Umbilical cord (tissue), 2 donors: ENCODE results near the gene DBX2. TPM values are rescaled to one million over a fixed set of nuclear protein-coding genes. Genes with fewer than 3 reads are reported as not detected.
"Not testable (repeated sequence)": the region's sequence is repeated elsewhere in the genome, so short reads cannot be mapped to it uniquely, and the experiment has no call there.

Experiments used
- DNase-seq: peaks from one replicate; pipeline ENCODE4 v3.0.0-alpha.2; 2015; ENCODE audit warnings: low spot score
- total RNA-seq: library from RNA; depleted of rRNA; stranded (reverse); fragments of >200 nt; gene quantifications from one replicate; pipeline ENCODE4 v1.2.3, GENCODE V29; 2014; ENCODE audit warnings: low replicate concordance; ENCODE audit not compliant: insufficient read depth

Gene DBX2
- total RNA-seq, 1 donor from 2014 or later, result 6.3 TPM

DNA sequence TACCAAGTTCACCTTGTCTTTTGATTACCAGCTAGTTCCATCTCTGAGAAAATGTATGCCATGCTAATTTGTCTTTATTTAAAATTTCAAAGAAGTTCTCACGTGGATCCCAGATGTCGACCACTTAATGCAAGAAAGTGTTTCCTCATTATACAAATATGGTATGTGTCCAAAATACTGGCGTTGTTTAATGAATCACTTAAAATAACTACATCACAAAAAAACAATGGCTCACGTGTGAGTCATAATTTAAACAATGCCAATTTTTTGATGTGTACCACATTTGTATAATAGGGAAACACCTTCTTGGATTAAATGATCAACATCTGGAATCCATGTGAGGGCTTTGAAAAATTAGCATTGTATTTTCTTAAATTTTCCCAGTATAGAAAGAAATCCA lies 40.8 kb downstream of the DBX2 start:
- DNase-seq, result no peak

DNA sequence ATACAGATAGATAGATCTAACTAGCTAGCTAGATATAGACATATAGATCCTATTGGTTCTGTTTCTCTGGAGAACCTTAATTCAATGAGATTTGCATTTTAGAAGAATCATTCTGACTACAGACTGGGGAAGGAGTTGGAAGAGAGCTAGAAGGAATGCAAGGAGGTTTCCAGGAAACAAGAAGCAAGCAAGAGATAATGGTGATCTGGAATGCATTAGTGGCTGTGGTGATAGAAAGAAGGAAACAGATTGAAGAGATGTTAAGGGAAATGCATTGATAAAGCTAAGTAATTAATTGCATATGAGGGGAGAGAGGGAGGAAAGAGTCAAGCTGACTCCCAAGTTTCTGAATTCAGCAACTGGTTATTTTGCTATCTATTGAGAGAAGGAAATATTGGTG lies 42.7 kb downstream of the DBX2 start:
- DNase-seq, result no peak

DNA sequence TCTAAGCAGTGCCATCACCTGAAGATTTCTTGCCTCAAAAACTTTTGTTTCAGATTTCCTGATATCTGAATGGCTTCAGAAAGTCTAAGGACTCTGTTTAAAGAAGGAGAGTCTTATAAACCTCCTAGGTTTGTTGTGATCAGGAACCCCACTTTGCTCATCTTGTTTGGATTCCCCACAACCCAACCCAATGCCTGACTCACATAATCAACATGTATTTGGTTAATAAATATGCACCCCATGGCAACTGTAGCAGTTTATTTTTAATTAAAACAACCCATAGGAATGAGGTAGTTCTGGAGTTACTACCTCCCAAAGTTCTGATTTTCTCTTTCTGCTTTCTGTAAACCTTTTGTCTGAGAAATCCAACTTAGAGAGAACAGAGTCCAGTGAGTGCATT lies 51.5 kb downstream of the DBX2 start:
- no peak for DNase-seq

DNA sequence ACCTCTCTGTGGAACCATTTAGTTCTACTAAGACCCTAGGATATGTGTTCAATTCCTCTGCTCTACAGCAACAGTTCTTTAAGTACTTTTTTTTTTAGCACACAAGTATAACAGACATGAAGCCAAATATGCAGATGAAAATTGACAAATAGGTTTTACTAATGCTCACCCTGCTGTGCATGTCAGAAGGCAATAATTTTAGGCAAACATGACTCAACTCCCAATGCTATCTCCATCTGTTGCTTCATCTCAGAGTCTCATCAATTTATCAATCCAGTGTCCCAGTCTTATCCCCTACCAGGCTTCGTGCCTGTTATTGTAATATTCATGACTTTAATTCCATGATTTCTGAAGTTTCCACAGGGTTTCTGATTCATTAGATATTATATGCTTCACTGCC lies 57.7 kb downstream of the DBX2 start:
- no peak for DNase-seq

DNA sequence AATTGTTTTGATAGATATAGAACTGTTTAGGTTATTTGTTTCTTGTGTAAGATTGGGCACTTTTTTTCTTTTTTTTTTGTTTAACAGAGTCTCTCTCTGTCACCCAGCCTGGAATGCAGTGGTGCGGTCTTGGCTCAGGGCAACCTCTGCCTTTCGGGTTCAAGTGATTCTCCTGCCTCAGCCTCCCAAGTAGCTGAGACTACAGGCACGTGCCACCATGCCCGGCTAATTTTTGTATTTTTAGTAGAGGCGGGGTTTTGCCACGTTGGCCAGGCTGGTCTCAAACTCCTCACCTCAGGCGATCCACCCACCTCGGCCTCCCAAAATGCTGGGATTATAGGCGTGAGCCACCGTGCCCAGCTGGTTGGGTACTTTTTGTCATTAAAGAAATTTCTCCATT lies 66.0 kb downstream of the DBX2 start:
- DNase-seq, result not testable (repeated sequence)

DNA sequence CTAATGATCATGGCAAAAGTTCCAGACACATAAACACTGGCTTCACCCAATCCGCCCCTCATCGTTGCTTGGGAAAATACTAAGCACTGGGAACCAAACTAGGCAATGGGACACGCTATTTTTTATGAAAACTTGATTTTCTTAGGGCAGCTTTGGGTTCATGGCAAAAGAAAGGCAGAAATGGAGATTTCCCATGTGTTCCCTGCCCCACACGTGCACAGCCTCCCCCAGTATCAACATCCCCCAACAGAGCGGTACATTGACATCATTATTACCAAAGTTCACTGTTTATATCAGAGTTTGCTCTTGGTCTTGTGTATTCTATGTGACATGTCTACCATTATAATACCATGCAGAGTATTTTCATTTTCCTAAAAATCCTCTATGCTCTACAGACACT lies 71.0 kb downstream of the DBX2 start:
- DNase-seq, result no peak

DNA sequence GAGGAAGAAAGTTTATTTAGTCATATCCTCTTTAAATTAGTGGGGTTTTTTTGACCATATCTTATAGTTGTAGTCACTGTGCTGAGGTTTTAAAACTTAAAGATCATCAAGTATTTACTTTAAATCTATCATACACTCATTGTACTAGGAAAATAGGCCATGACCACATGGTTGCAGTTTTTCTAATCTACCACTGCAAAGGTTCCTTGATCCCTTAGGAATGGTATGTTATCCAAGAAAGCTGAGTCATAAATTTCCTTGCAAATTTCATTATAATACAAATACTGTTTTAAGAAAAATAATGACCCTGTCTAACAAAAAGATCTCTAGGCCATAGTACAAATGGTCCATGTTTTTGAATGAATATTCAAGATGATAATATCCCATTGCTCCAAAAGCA lies 74.7 kb downstream of the DBX2 start:
- peak; percentile 48 for DNase-seq

DNA sequence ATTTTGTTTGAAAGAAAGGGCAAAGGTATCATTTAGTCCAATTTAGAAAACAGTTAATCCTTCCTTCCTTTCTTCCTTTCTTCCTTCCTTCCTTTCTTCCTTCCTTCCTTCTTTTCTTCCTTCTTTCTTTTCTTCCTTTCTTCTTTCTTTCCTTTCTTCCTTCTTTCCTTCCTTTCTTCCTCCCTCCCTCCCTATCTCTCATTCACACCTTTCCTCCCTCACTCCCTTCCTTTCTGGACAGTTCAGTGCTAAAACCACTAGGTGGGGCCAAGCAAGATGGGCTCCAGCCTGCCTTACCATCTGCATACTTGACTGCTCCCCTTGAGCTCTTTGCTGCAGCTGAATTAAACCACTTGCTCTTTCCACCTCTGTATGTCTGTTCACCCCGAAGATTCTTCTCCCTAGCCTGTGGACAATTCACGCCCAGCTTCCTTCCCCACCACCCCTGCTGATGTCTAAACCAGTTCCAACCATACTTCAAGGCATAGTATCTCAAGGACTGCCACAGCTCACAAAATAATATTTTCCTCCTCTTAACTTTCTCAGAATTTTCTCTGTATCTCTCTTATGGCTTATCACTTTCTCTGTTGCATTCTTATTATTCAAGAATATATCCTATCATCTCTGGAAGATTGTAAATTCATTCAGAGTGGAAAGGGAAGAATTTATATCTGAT lies 78.0 kb downstream of the DBX2 start:
- DNase-seq, result no peak

DNA sequence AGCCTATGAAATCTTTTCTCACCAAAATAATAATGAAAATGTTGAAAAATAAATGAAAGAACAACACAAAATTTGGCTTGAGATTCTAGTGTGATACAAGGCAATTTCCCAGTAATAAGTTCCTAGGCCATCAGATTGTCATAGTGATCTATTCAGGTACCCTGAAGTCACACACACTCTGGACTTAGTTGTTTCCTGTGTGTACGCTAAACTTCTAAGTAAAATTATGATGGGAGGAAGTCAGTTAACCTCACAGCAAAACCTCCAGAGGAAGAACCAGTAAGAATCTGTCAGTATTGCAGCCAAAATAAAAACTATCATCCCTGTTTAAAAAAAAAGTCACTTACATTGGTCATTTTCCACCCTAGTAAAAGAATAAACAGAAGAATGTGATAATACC lies 81.9 kb downstream of the DBX2 start:
- no peak for DNase-seq

Other genes starting within 250 kb of the DBX2 start
- gene NELL2, start 174.8 kb downstream of the DBX2 start, total RNA-seq, result 11.1 TPM
- gene ANO6, start 165.0 kb upstream of the DBX2 start, total RNA-seq, result 95.6 TPM